Measurements from ENCODE around the gene ZNF521. TPM values are rescaled to one million over a fixed set of nuclear protein-coding genes. Genes with fewer than 3 reads are reported as not detected.

Gene ZNF521
- total and polyA plus RNA-seq, 10 of the 15 experiments (the other 5 are each of a cell fraction or from before 2014, with no cell fraction given) = 0.02 to 0.05 (median 0.04) TPM; not detected in 6

DNA sequence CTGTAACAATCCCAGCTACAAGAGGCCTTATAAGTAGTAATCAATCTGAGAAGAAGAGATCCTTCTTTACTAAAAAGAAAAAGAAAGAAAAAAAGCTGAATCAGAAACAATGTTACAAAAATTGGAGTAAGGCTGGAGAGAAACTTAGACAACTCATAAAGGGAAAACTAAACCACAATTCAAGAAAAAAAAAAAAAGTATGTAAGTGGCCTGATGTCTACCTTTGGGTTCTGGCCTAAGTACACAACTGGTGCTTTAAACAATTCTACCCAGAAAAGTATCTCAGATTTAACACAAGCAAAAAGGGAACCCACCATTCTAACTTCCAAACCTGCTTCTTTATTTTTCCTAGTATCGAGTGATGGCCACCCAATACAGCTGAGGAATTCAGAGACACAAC is 45.3 kb downstream of the ZNF521 start:
- H3K9me3 ChIP-seq (replicated peaks; ENCODE audit: control insufficient read depth, insufficient read depth, low read length) = no peaks in the 10 kb centered on the region
- TF ChIP-seq KLF5 (IDR thresholded peaks at IDR 0.05; ENCODE audit: partially characterized antibody) = no peak
- H3K4me2 ChIP-seq (ENCODE audit: control insufficient read depth, insufficient read depth) = no peak overlapping the region
- H3K27me3 ChIP-seq (replicated peaks in 1 of 2; ENCODE audit: control insufficient read depth in 2 of 2, insufficient read depth in 2 of 2, low read length in 1 of 2) = no peaks in the 10 kb centered on the region
- FAIRE-seq (no peak), DNase-seq (ENCODE audit: low read depth, low spot score) (no peak), ATAC-seq (no peak)
- no peaks in the 10 kb centered on the region for H4K20me1 ChIP-seq (ENCODE audit: control insufficient read depth, insufficient read depth)
- in situ Hi-C loops (cut with MboI) = no loop called here
- WGBS (ENCODE audit: insufficient coverage, insufficient replicate concordance, low lambda C conversion rate, missing lambda C conversion rate) = 4% methylated on average over 1 of the region's 1 CpG
- no peaks in the 10 kb centered on the region for H3K79me2 ChIP-seq (ENCODE audit: control insufficient read depth, insufficient read depth, low read length)
- no peak overlapping the region for H3K9ac ChIP-seq (ENCODE audit: control insufficient read depth, insufficient read depth, low read length)
- ChIA-PET POLR2A (interaction anchor here (0.6 kb wide), 1 partner anchor 89 kb away, joined by 3 read pairs; no protein-coding TSS in a partner anchor), SMC1A (ENCODE audit: uncharacterized antibody, unreplicated experiment) (no interaction called here), RAD21 (ENCODE audit: unreplicated experiment) (no interaction called here), CTCF (interaction anchor here (1.5 kb wide), 1 partner anchor 46 kb away, joined by 4 read pairs; no protein-coding TSS in a partner anchor)
- no TSS peak for BruUV-seq (replicated peaks)
- intact Hi-C loops (cut with micrococcal nuclease; ENCODE audit: unreplicated experiment) = no loop called here
- H3K4me3 ChIP-seq = no peak overlapping the region
- no peak overlapping the region for H3K27ac ChIP-seq (ENCODE audit: control insufficient read depth, insufficient read depth)
- H2AFZ ChIP-seq (ENCODE audit: control insufficient read depth, low read depth, low read length) = no peak overlapping the region
- H3K4me1 ChIP-seq (ENCODE audit: control insufficient read depth, insufficient read depth, low read length) = no peaks in the 10 kb centered on the region
- H3K36me3 ChIP-seq (ENCODE audit: control insufficient read depth in 2 of 2, insufficient read depth in 2 of 2, low read length in 1 of 2) = no peaks in the 10 kb centered on the region

DNA sequence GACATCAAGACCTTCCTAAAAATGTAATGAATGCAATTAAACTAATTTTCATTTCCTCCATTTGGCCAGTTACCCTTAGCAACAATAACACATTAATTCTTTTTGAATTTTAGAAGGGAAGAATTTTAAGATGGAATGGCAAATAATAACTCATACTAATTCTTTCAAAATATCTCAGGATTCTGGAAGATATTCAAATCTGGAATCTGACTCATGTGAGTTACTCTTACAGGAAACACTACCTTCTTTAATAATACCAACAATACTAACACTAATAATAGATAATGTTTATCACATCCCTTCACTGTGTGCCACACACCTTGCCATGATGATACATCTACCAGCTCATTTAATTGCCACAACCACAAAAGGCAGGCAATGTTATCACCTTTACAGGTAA is 46.4 kb downstream of the ZNF521 start:
- Histone ChIP-seq H3K9me3 (replicated peaks; ENCODE audit: control insufficient read depth, insufficient read depth, low read length) (no peaks in the 10 kb centered on the region), H3K4me2 (ENCODE audit: control insufficient read depth, insufficient read depth) (no peak overlapping the region), H3K27me3 (replicated peaks in 1 of 2; ENCODE audit: control insufficient read depth in 2 of 2, insufficient read depth in 2 of 2, low read length in 1 of 2) (no peaks in the 10 kb centered on the region), H2AFZ (ENCODE audit: control insufficient read depth, low read depth, low read length) (no peak overlapping the region), H3K4me1 (ENCODE audit: control insufficient read depth, insufficient read depth, low read length) (no peaks in the 10 kb centered on the region), H3K79me2 (ENCODE audit: control insufficient read depth, insufficient read depth, low read length) (no peaks in the 10 kb centered on the region), H3K36me3 (ENCODE audit: control insufficient read depth in 2 of 2, insufficient read depth in 2 of 2, low read length in 1 of 2) (no peaks in the 10 kb centered on the region), H4K20me1 (ENCODE audit: control insufficient read depth, insufficient read depth) (no peaks in the 10 kb centered on the region), H3K27ac (ENCODE audit: control insufficient read depth, insufficient read depth) (no peak overlapping the region), H3K9ac (ENCODE audit: control insufficient read depth, insufficient read depth, low read length) (no peak overlapping the region), H3K4me3 (no peak overlapping the region)
- FAIRE-seq = no peak
- no peak for ATAC-seq
- no peak for DNase-seq (ENCODE audit: low read depth, low spot score)
- no TSS peak for BruUV-seq (replicated peaks)
- SMC1A ChIA-PET (ENCODE audit: uncharacterized antibody, unreplicated experiment) = interaction anchor here (0.6 kb wide), 1 partner anchor 56 kb away, joined by 3 read pairs; no protein-coding TSS in a partner anchor
- POLR2A ChIA-PET = no interaction called here
- CTCF ChIA-PET = interaction anchor here (1.1 to 1.5 kb wide), 2 partner anchors 13 to 48 kb away, joined by 3 to 4 read pairs; no protein-coding TSS in a partner anchor
- RAD21 ChIA-PET (ENCODE audit: unreplicated experiment) = no interaction called here
- in situ Hi-C loops (cut with MboI) = no loop called here
- intact Hi-C loops (cut with micrococcal nuclease; ENCODE audit: unreplicated experiment) = no loop called here
- TF ChIP-seq GATAD2B (conservative IDR thresholded peaks at IDR 0.05; ENCODE audit: low read depth) (no peak), CHD2 (IDR thresholded peaks at IDR 0.05; ENCODE audit: borderline replicate concordance, low read depth, low read length) (no peak), CREM (IDR thresholded peaks at IDR 0.05; ENCODE audit: low read depth) (no peak), LARP7 (IDR thresholded peaks at IDR 0.05) (no peak), TBL1XR1 (IDR thresholded peaks at IDR 0.05; ENCODE audit: low read depth, low read length) (no peak), MYB (IDR thresholded peaks at IDR 0.05; ENCODE audit: borderline replicate concordance, low read depth, low read length) (no peak), SRF (IDR thresholded peaks at IDR 0.05; ENCODE audit: low read depth in 2 of 2, low read length in 2 of 2) (no peak), TCF7 (IDR thresholded peaks at IDR 0.05; ENCODE audit: borderline replicate concordance) (no peak), ETV6 (conservative IDR thresholded peaks at IDR 0.05 in 1 of 2, IDR thresholded peaks at IDR 0.05 in 1 of 2; ENCODE audit: borderline replicate concordance in 1 of 2, low read depth in 1 of 2) (no peak), YBX1 (IDR thresholded peaks at IDR 0.05) (no peak), PAX8 (IDR thresholded peaks at IDR 0.05) (no peak), SPI1 (IDR thresholded peaks at IDR 0.05; ENCODE audit: borderline replicate concordance, insufficient read depth, low read depth, low read length) (no peak)
- TF ChIP-seq, protein P1, sequence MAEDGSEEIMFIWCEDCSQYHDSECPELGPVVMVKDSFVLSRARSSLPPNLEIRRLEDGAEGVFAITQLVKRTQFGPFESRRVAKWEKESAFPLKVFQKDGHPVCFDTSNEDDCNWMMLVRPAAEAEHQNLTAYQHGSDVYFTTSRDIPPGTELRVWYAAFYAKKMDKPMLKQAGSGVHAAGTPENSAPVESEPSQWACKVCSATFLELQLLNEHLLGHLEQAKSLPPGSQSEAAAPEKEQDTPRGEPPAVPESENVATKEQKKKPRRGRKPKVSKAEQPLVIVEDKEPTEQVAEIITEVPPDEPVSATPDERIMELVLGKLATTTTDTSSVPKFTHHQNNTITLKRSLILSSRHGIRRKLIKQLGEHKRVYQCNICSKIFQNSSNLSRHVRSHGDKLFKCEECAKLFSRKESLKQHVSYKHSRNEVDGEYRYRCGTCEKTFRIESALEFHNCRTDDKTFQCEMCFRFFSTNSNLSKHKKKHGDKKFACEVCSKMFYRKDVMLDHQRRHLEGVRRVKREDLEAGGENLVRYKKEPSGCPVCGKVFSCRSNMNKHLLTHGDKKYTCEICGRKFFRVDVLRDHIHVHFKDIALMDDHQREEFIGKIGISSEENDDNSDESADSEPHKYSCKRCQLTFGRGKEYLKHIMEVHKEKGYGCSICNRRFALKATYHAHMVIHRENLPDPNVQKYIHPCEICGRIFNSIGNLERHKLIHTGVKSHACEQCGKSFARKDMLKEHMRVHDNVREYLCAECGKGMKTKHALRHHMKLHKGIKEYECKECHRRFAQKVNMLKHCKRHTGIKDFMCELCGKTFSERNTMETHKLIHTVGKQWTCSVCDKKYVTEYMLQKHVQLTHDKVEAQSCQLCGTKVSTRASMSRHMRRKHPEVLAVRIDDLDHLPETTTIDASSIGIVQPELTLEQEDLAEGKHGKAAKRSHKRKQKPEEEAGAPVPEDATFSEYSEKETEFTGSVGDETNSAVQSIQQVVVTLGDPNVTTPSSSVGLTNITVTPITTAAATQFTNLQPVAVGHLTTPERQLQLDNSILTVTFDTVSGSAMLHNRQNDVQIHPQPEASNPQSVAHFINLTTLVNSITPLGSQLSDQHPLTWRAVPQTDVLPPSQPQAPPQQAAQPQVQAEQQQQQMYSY (CRISPR knock-in tag; IDR thresholded peaks at IDR 0.05) = no peak
- TF ChIP-seq, protein P2, sequence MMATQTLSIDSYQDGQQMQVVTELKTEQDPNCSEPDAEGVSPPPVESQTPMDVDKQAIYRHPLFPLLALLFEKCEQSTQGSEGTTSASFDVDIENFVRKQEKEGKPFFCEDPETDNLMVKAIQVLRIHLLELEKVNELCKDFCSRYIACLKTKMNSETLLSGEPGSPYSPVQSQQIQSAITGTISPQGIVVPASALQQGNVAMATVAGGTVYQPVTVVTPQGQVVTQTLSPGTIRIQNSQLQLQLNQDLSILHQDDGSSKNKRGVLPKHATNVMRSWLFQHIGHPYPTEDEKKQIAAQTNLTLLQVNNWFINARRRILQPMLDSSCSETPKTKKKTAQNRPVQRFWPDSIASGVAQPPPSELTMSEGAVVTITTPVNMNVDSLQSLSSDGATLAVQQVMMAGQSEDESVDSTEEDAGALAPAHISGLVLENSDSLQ (IDR thresholded peaks at IDR 0.05) = no peak
